Stimulated activated CD4-positive, alpha-beta T cell treated with anti-CD3 and anti-CD28 coated beads, Interleukin-1b, Interleukin-23, amount 100 ng/mL, for 48 hours (primary cell): Measurements from ENCODE around the gene NR1D1.

ENCODE experiments used
- DNase-seq: peaks from one replicate; pipeline ENCODE4 v3.0.0-alpha.2; 2020

NR1D1 gene

GRCh38 chr17:40095944-40096791 lies 4.2 kb downstream of the NR1D1 start:
- DNase-seq, result peak; percentile 89

GRCh38 chr17:40095351-40095943 lies 4.9 kb downstream of the NR1D1 start:
- DNase-seq, result no peak

GRCh38 chr17:40094874-40095273 lies 5.5 kb downstream of the NR1D1 start:
- no peak for DNase-seq

- DNase-seq, result no peak
Observed at GRCh38 chr17:40093580-40094201, 6.7 kb downstream of the NR1D1 start.

GRCh38 chr17:40093005-40093579 lies 7.3 kb downstream of the NR1D1 start:
- no peak for DNase-seq

GRCh38 chr17:40092581-40092980 lies 7.8 kb downstream of the NR1D1 start:
- DNase-seq, result no peak

GRCh38 chr17:40091691-40092397 lies 8.5 kb downstream of the NR1D1 start:
- no peak for DNase-seq

- DNase-seq, result no peak
Observed at GRCh38 chr17:40090237-40091119, 9.9 kb downstream of the NR1D1 start.

- DNase-seq, result no peak
Observed at GRCh38 chr17:40089077-40089895, 11.1 kb downstream of the NR1D1 start.

GRCh38 chr17:40087903-40088718 lies 12.3 kb downstream of the NR1D1 start:
- no peak for DNase-seq

- DNase-seq, result no peak
Observed at GRCh38 chr17:40087049-40087794, 13.2 kb downstream of the NR1D1 start.

- DNase-seq, result peak; percentile 53
Observed at GRCh38 chr17:40086150-40087044, 14.0 kb downstream of the NR1D1 start.

- no peak for DNase-seq
Observed at GRCh38 chr17:40084477-40084876, 15.9 kb downstream of the NR1D1 start.

- DNase-seq, result no peak
Observed at GRCh38 chr17:40079545-40079944, 20.8 kb downstream of the NR1D1 start.

GRCh38 chr17:40076591-40076990 lies 23.8 kb downstream of the NR1D1 start:
- no peak for DNase-seq

GRCh38 chr17:40075942-40076498 lies 24.4 kb downstream of the NR1D1 start:
- no peak for DNase-seq

GRCh38 chr17:40075201-40075941 lies 25.0 kb downstream of the NR1D1 start:
- DNase-seq, result peak; percentile 63
